ENCODE data around the gene TTC36. TPM values are rescaled to one million over a fixed set of nuclear protein-coding genes. Genes with fewer than 3 reads are reported as not detected.

The TTC36 gene
- total and polyA plus RNA-seq, 9 of the 15 experiments (the other 6 are each of a cell fraction or from before 2014, with no cell fraction given): 0.22 to 0.23 TPM; not detected in 7

DNA sequence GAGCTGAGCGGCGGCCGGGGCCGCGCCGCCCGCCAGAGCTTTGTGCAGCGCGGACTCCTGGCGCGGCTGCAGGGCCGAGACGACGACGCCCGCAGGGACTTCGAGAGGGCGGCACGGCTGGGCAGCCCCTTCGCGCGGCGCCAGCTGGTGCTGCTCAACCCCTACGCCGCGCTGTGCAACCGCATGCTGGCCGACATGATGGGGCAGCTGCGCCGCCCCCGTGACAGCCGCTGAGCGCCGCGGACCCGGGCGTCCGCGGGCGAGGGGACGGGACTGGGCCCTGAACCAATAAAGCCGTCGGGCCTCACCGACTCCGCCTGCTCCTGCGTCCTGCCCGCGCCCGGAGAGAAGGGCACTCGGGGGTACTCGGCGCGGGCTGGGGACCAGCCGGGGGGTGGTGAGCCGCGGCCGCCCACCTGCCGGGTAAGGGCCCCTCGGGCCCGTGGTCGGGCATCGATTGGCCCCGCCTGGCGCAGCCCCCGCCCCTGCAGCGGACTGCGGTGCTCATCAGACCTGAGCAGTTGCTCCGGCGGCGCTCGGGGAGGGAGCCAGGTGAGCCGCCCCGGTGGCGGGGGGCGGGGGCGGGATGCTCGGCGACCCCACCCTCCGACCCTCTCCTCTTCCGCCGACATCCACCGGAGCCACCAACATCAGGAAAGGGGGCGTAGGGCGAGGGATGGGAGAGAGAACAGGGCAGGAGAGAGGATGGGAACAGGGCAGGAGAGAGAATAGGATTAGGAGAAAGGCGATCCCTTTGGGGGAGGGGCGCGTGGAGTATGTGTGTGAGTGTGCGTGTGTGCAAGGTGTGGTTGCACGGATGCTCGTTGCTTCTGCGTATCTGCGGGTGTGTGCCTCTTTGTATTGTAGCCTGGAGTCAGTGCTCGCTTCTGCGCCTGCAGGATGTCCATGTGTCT, 3.7 kb downstream of the TTC36 start, which contains the start of gene TMEM25 (continued):
- TF ChIP-seq PML (IDR thresholded peaks at IDR 0.05; ENCODE audit: low read length) (no peak), ZNF316 (IDR thresholded peaks at IDR 0.05) (no peak), NRF1 (conservative IDR thresholded peaks at IDR 0.05 in 1 of 2, IDR thresholded peaks at IDR 0.05 in 1 of 2) (peak; percentile 0 to 63; a peak in 2 of 4 replicates), SRF (CRISPR knock-in tag; IDR thresholded peaks at IDR 0.05) (0 out of 4 replicates have a peak, but pooled peaks of 1 of the 2 experiments have one; percentile 28), TCF7 (IDR thresholded peaks at IDR 0.05; ENCODE audit: borderline replicate concordance) (no peak), ZNF583 (CRISPR knock-in tag; IDR thresholded peaks at IDR 0.05) (0 out of 2 replicates have a peak, but pooled peaks have one; percentile 45), HCFC1 (IDR thresholded peaks at IDR 0.05; ENCODE audit: low read depth, low read length) (peak; percentile 62), SMARCE1 (IDR thresholded peaks at IDR 0.05) (0 out of 2 replicates have a peak, but pooled peaks have one; percentile 24), E2F4 (CRISPR knock-in tag; IDR thresholded peaks at IDR 0.05; ENCODE audit: low read depth) (0 out of 2 replicates have a peak, but pooled peaks have one; percentile 32), RBM22 (IDR thresholded peaks at IDR 0.05; ENCODE audit: low read depth, low read length, poor library complexity, severe bottlenecking) (peak; percentile 73), PREB (CRISPR knock-in tag; IDR thresholded peaks at IDR 0.05) (0 out of 2 replicates have a peak, but pooled peaks have one; percentile 10), HDAC8 (tag; IDR thresholded peaks at IDR 0.05) (peak; percentile 40; the same call in 1 of the 2 replicates), MAZ (CRISPR knock-in tag; conservative IDR thresholded peaks at IDR 0.05 in 1 of 2, IDR thresholded peaks at IDR 0.05 in 1 of 2) (peak; percentile 89 to 96), SMAD3 (CRISPR knock-in tag; conservative IDR thresholded peaks at IDR 0.05) (0 out of 2 replicates have a peak, but pooled peaks have one; percentile 17), NR4A1 (CRISPR knock-in tag; IDR thresholded peaks at IDR 0.05) (no peak), NR4A1 (tag; IDR thresholded peaks at IDR 0.05) (no peak), NKRF (IDR thresholded peaks at IDR 0.05; ENCODE audit: borderline replicate concordance) (0 out of 2 replicates have a peak, but pooled peaks have one; percentile 46), SETDB1 (IDR thresholded peaks at IDR 0.05; ENCODE audit: low read length) (no peak)
- TF ChIP-seq, protein P1, sequence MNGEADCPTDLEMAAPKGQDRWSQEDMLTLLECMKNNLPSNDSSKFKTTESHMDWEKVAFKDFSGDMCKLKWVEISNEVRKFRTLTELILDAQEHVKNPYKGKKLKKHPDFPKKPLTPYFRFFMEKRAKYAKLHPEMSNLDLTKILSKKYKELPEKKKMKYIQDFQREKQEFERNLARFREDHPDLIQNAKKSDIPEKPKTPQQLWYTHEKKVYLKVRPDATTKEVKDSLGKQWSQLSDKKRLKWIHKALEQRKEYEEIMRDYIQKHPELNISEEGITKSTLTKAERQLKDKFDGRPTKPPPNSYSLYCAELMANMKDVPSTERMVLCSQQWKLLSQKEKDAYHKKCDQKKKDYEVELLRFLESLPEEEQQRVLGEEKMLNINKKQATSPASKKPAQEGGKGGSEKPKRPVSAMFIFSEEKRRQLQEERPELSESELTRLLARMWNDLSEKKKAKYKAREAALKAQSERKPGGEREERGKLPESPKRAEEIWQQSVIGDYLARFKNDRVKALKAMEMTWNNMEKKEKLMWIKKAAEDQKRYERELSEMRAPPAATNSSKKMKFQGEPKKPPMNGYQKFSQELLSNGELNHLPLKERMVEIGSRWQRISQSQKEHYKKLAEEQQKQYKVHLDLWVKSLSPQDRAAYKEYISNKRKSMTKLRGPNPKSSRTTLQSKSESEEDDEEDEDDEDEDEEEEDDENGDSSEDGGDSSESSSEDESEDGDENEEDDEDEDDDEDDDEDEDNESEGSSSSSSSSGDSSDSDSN (IDR thresholded peaks at IDR 0.05; ENCODE audit: borderline replicate concordance in 1 of 2, low read depth in 2 of 2, low read length in 2 of 2): peak in 1 of 2 experiments; percentile 50; a peak in 1 of 4 replicates
